GM21390 (cell line): ENCODE data around the gene ATXN7L1.
A peak's percentile ranks its signal among the peaks of the same experiment; 100 is the strongest.

Source experiments
- ATAC-seq: cut with Tn5 transposase; IDR thresholded peaks from one replicate; pipeline ENCODE4 v1.9.1; 2021; ENCODE audit not compliant: unreplicated experiment

The ATXN7L1 gene

DNA sequence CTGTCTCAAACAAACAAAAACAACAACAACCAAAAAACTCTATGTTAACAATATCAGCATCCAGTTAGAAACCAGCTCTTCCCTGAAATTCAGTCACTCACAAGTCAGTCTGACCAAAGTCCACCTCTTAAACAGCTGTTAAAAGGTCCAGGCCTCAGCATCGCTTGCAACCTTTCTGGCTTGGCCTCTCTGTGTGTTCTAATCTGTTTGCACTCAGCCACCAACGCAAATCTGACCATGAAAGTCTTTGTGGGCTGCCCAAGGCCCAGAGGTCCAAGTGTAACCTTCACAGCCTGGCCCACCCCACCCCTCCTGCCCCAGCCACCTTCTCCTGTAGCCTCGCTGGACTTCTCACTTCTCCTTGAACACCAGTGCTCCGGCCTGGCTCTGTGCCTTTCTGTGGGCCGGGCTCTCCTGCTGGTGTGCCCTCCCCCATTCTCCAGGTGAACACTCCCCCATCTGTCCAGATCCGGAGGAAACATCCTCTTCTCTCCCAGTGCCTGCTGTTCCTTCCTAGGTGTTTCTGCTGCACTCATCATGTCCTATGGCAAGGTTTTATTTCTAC lies 222.9 kb downstream of the ATXN7L1 start:
- ATAC-seq: no peak

GRCh38 chr7:105652359-105652993 lies 223.9 kb downstream of the ATXN7L1 start:
- ATAC-seq: peak; percentile 80

- ATAC-seq: no peak
Measured at GRCh38 chr7:105651798-105652197, 224.6 kb downstream of the ATXN7L1 start.

- ATAC-seq: no peak
Measured at GRCh38 chr7:105650382-105650970, 225.9 kb downstream of the ATXN7L1 start.

GRCh38 chr7:105649727-105650381 lies 226.5 kb downstream of the ATXN7L1 start:
- no peak for ATAC-seq

DNA sequence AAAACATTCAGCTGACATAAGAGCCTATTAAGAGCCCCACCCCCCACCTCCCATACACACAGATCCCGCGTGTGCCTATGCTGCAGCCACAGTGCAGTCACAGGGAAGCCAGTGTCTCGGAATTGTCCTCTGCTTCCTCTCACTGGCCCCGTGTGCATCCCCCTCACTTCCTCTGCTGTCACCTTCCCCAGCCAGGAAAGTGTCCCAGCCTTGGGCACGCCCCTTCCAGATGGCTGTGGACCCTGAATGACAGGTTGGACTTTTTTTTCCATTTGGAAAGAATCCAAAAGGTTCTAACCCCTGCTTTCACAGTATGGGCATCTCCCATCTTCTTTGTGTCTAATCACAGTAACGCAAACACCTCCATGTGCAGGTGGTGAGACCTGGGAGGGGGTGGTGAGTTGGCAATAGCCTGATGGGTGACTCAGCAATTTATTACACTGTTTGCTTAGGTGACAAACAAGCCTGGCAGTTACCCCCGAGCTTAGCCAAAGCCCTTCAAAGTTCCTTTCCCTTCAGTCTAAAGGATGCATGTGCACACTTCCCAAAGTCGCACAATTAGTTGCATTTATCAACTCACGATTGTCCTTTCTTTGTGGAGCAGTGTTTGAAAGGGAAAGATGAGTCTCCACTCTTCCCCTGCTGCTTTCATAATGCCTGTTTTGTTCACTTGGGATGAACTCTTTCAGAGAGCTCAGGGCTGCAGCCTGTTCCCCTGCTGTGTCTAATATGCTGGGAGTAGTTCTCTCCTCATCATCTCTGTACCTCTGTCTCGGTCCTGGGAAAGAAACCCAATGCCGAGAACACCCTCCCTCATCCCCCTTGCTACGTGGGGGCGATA lies 227.6 kb downstream of the ATXN7L1 start:
- no peak for ATAC-seq

- no peak for ATAC-seq
Measured at GRCh38 chr7:105647591-105647990, 228.8 kb downstream of the ATXN7L1 start.

DNA sequence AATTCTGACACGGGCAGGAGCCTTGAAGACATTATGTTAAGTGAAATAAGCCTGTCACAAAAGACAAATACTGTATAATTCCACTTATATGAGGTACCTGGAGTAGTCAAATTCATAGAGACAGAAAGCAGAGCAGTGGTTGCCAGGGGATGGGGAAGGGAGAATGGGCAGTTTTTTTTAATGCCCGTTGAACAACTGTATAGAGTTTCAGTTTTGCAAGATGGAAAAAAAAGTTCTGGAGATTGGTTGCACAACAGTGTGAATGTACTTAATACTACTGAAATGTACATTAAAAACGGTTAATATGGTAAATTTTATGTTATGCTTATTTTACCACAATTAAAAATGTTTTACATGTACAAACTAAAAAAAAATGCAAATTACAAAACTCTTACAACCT lies 231.5 kb downstream of the ATXN7L1 start:
- no peak for ATAC-seq

DNA sequence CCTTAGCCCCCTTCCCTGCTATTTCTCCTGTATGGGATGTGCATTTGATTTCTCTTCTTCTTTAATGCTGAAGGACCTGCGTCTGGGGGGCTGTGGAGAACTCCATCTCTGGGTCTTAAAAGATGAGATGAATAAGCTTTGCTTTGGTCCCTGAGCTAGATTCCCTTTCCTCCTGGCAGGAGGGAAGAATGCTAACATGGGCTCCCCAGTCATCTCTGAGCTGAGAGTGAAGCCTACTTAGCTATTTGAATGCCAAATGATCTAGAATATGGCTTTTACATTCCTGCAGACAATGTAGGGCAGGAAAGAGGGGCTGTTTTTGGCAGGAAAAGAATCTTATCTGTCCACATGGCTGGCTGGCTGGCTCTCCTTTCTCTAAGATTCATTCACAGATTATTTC lies 232.5 kb downstream of the ATXN7L1 start:
- ATAC-seq: no peak

- ATAC-seq: no peak
Measured at GRCh38 chr7:105643384-105643783, 233.0 kb downstream of the ATXN7L1 start.

GRCh38 chr7:105642264-105642663 lies 234.1 kb downstream of the ATXN7L1 start:
- ATAC-seq: no peak

- no peak for ATAC-seq
Measured at GRCh38 chr7:105640956-105641810, 235.2 kb downstream of the ATXN7L1 start.

- no peak for ATAC-seq
Measured at GRCh38 chr7:105639667-105640493, 236.5 kb downstream of the ATXN7L1 start.

DNA sequence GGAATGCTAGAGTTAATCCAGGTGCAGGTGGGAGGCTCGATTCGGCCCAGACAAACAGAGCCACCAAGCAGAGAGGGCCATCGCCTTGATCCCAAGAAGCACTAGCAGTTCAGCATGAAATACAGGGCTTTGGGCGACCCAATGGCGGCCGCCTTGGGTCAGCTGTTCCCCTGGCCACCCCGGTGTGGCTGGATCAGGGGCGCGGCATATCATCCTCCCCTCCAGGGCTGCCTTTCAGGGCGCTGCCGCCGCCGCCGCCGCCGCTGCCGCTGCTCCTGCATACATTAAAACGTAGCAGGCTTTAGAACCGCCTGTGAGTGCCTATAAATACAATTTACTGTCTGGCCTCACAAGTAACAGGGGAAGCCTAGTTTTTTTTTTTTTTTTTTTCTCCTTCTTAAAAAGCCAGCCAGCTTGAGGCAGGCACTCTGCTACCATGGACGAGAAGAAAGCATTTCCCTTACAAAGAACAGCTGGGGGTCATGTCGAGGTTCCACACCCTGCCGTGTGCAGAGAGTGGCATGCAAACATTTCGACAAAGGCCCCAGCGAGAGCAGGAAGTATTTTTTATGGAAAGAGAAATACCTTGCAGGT lies 237.4 kb downstream of the ATXN7L1 start:
- no peak for ATAC-seq

DNA sequence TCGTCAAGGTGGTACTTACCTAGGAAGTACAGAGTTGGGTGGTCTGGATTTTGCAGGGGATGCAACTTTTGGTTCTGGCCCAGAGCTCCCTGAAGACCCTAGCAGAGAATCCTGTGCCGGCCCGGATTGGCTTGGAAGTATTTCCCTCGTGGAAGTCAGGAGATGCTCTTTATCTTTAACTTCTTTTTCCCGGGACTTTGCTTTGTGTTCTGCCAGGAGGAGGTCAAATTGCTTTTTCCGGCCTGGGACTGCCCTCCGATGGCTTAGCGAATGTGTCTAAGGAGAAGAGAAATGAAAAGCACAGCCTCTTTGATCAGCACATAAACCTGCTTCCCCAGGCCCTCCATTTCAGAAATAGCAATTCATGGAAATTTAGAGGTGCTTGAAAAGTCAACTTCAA lies 238.1 kb downstream of the ATXN7L1 start:
- ATAC-seq: no peak

- no peak for ATAC-seq
Measured at GRCh38 chr7:105637755-105638154, 238.6 kb downstream of the ATXN7L1 start.

GRCh38 chr7:105636982-105637381 lies 239.4 kb downstream of the ATXN7L1 start:
- ATAC-seq: no peak

DNA sequence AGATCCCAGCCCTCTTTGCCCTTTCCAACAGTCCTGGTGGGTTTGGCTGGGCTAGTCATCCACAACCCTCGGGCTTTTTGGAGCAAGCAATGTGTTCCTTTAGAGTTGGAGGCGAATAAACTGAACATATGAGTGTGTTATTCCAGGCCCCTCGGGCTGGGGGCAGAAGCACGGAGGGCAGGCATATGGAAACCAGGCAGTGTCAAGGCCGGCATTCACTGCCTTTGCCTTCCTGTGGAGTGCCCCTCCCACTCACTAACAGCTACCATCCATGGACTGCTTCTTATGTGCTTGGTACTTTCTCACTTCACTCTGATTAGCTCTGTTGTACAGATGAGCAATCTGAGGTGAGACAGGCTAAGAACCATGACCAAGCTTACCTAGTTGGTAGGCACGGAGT lies 241.2 kb downstream of the ATXN7L1 start:
- ATAC-seq: no peak

DNA sequence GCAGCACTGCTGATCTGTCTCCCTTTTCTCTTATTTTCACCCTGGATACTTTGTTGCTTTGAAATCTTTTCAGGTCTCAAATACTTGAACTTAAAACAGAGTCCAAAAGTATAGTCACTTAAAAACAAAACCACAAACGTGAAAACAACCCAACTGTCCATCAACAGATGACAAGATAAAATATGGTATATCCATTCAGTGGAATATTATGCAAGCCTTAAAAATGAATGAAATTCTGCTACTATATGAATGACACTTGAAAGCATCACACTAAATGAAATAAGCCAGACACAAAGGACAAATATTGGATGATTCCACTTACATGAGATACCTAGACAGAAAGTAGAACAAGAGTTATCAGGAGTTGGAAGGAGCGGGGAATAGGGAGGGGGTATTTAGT lies 250.4 kb downstream of the ATXN7L1 start:
- no peak for ATAC-seq
